ENCODE data around the gene DGKI. TPM values are rescaled to one million over a fixed set of nuclear protein-coding genes. Genes with fewer than 3 reads are reported as not detected.

Gene DGKI
- total RNA-seq, 1 experiment from 2014 or later, result 0.39 TPM

DNA sequence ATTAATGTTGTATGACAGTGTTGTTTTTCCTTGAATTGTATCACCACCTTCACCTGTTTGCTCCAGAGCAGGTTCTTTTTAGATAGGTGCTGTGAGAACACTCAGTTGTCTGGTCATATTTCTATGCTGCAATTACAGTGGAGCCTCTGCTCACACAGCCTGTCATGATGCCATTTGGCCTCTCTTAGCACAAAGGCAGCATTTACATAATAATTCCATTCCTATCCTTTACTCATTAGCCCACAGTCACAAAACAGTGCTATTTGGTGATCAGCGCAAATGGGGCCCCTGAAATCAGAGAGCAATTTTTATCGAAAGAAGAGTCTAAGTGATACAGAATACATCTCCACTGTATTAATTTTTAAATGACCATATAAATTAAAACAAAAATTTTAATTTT is 13.8 kb upstream of the DGKI start:
- Histone ChIP-seq H3K27me3 (replicated peaks; ENCODE audit: insufficient read depth, low read depth, low read length, poor library complexity) (no peaks in the 10 kb centered on the region), H3K4me3 (ENCODE audit: low read depth, low read length, poor library complexity, severe bottlenecking) (no peak overlapping the region), H3K4me1 (ENCODE audit: insufficient read depth, low read length, poor library complexity, severe bottlenecking) (no peaks in the 10 kb centered on the region), H3K9me3 (ENCODE audit: low read depth, low read length, poor library complexity, severe bottlenecking) (no peaks in the 10 kb centered on the region), H3K36me3 (ENCODE audit: insufficient read depth, low read length, poor library complexity, severe bottlenecking) (no peaks in the 10 kb centered on the region), H3K27ac (ENCODE audit: low read depth, low read length, poor library complexity, severe bottlenecking) (no peak overlapping the region)
- no peak for DNase-seq (ENCODE audit: low spot score)
- TF ChIP-seq, protein P1, sequence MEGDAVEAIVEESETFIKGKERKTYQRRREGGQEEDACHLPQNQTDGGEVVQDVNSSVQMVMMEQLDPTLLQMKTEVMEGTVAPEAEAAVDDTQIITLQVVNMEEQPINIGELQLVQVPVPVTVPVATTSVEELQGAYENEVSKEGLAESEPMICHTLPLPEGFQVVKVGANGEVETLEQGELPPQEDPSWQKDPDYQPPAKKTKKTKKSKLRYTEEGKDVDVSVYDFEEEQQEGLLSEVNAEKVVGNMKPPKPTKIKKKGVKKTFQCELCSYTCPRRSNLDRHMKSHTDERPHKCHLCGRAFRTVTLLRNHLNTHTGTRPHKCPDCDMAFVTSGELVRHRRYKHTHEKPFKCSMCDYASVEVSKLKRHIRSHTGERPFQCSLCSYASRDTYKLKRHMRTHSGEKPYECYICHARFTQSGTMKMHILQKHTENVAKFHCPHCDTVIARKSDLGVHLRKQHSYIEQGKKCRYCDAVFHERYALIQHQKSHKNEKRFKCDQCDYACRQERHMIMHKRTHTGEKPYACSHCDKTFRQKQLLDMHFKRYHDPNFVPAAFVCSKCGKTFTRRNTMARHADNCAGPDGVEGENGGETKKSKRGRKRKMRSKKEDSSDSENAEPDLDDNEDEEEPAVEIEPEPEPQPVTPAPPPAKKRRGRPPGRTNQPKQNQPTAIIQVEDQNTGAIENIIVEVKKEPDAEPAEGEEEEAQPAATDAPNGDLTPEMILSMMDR (conservative IDR thresholded peaks at IDR 0.05; ENCODE audit: low read depth, low read length), result no peak
- TF ChIP-seq EZH2 (IDR thresholded peaks at IDR 0.05; ENCODE audit: borderline replicate concordance, low read depth, low read length, poor library complexity, severe bottlenecking), result no peak
- intact Hi-C loops (cut with micrococcal nuclease; ENCODE audit: unreplicated experiment), result no loop called here
- POLR2A ChIA-PET (ENCODE audit: low non-redundant PET), result no interaction called here
- CTCF ChIA-PET, result interaction anchor here (0.6 kb wide), 1 partner anchor 1521 kb away, joined by 3 read pairs; no protein-coding TSS in a partner anchor
- BruUV-seq (replicated peaks), result no TSS peak

DNA sequence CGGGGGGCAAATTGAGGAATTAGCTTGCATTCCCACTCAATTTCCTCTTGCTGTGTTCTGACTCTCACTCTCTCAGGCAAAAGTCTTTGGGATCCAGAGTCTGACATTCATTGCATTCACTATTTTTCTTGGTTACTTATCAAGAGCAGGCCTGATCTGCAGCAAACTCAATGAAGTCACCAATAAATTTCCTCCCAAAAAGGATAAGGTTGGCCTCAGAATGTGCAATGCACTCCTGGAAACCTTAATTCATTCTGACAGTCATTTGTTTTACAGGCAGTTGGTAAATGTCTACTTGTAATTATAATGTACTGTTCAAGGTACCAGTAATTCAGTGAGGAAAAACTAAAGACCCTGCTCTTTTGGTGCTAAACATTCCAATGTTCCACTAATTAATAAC is 6.3 kb upstream of the DGKI start:
- Histone ChIP-seq H3K4me1 (ENCODE audit: insufficient read depth, low read length, poor library complexity, severe bottlenecking) (no peaks in the 10 kb centered on the region), H3K36me3 (ENCODE audit: insufficient read depth, low read length, poor library complexity, severe bottlenecking) (no peaks in the 10 kb centered on the region), H3K27ac (ENCODE audit: low read depth, low read length, poor library complexity, severe bottlenecking) (no peak overlapping the region), H3K4me3 (ENCODE audit: low read depth, low read length, poor library complexity, severe bottlenecking) (no peak overlapping the region), H3K27me3 (replicated peaks; ENCODE audit: insufficient read depth, low read depth, low read length, poor library complexity) (peaks cover 28% of the 10 kb centered on the region), H3K9me3 (ENCODE audit: low read depth, low read length, poor library complexity, severe bottlenecking) (no peaks in the 10 kb centered on the region)
- POLR2A ChIA-PET (ENCODE audit: low non-redundant PET), result no interaction called here
- CTCF ChIA-PET, result no interaction called here
- TF ChIP-seq, protein P1 (conservative IDR thresholded peaks at IDR 0.05; ENCODE audit: low read depth, low read length), result no peak
- TF ChIP-seq EZH2 (IDR thresholded peaks at IDR 0.05; ENCODE audit: borderline replicate concordance, low read depth, low read length, poor library complexity, severe bottlenecking), result no peak
- intact Hi-C loops (cut with micrococcal nuclease; ENCODE audit: unreplicated experiment), result no loop called here
- DNase-seq (ENCODE audit: low spot score), result no peak
- no TSS peak for BruUV-seq (replicated peaks)

GRCh38 chr7:137852108-137852507 is 5.3 kb upstream of the DGKI start:
- Histone ChIP-seq H3K36me3 (ENCODE audit: insufficient read depth, low read length, poor library complexity, severe bottlenecking) (no peaks in the 10 kb centered on the region), H3K9me3 (ENCODE audit: low read depth, low read length, poor library complexity, severe bottlenecking) (no peaks in the 10 kb centered on the region), H3K4me3 (ENCODE audit: low read depth, low read length, poor library complexity, severe bottlenecking) (no peak overlapping the region), H3K4me1 (ENCODE audit: insufficient read depth, low read length, poor library complexity, severe bottlenecking) (no peaks in the 10 kb centered on the region), H3K27me3 (replicated peaks; ENCODE audit: insufficient read depth, low read depth, low read length, poor library complexity) (peaks cover 38% of the 10 kb centered on the region), H3K27ac (ENCODE audit: low read depth, low read length, poor library complexity, severe bottlenecking) (no peak overlapping the region)
- DNase-seq (ENCODE audit: low spot score), result no peak
- ChIA-PET CTCF (no interaction called here), POLR2A (ENCODE audit: low non-redundant PET) (no interaction called here)
- intact Hi-C loops (cut with micrococcal nuclease; ENCODE audit: unreplicated experiment), result no loop called here
- TF ChIP-seq, protein P1 (conservative IDR thresholded peaks at IDR 0.05; ENCODE audit: low read depth, low read length), result no peak
- no peak for TF ChIP-seq EZH2 (IDR thresholded peaks at IDR 0.05; ENCODE audit: borderline replicate concordance, low read depth, low read length, poor library complexity, severe bottlenecking)
- BruUV-seq (replicated peaks), result no TSS peak
